Vagina (tissue), 2 donors: ENCODE measurements around the gene CFAP119.

Source experiments
- POLR2AphosphoS5 ChIP-seq, 2 donors: sonication (generic); formaldehyde crosslinking; IDR thresholded peaks; one replicate each; pipeline ENCODE4 v1.9.0; 2017; ENCODE audit warnings: antibody characterized with exemption in 2 of 2, mild to moderate bottlenecking in 2 of 2, low read depth in 1 of 2; ENCODE audit not compliant: insufficient read depth in 1 of 2
- TF ChIP-seq, protein P1 (sequence below), 3 experiments: fragments of 450-650 bp in 2 of 3; fragments of 200-600 bp in 1 of 3; sonication (generic) in 1 of 3; IDR thresholded peaks; one replicate each; pipeline ENCODE4 v1.5.1; 2017 to 2019; ENCODE audit warnings: antibody characterized with exemption in 3 of 3, mild to moderate bottlenecking in 2 of 3, moderate library complexity in 2 of 3

GRCh38 chr16:30710971-30711370 lies 50.9 kb downstream of the CFAP119 start:
- TF ChIP-seq, protein P1, sequence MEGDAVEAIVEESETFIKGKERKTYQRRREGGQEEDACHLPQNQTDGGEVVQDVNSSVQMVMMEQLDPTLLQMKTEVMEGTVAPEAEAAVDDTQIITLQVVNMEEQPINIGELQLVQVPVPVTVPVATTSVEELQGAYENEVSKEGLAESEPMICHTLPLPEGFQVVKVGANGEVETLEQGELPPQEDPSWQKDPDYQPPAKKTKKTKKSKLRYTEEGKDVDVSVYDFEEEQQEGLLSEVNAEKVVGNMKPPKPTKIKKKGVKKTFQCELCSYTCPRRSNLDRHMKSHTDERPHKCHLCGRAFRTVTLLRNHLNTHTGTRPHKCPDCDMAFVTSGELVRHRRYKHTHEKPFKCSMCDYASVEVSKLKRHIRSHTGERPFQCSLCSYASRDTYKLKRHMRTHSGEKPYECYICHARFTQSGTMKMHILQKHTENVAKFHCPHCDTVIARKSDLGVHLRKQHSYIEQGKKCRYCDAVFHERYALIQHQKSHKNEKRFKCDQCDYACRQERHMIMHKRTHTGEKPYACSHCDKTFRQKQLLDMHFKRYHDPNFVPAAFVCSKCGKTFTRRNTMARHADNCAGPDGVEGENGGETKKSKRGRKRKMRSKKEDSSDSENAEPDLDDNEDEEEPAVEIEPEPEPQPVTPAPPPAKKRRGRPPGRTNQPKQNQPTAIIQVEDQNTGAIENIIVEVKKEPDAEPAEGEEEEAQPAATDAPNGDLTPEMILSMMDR (IDR thresholded peaks at IDR 0.05): no peak
- no peak for TF ChIP-seq POLR2AphosphoS5 (IDR thresholded peaks at IDR 0.05; ENCODE audit: insufficient read depth in 1 of 2, low read depth in 1 of 2)
